HG03520 (cell line): Measurements from ENCODE around the gene DTNA.

Experiments
- ATAC-seq: cut with Tn5 transposase; IDR thresholded peaks from one replicate; pipeline ENCODE4 v1.9.1; 2021; ENCODE audit warnings: mild to moderate bottlenecking, moderate library complexity; ENCODE audit not compliant: unreplicated experiment

The DTNA gene

GRCh38 chr18:34928754-34929335 lies 218.7 kb downstream of the DTNA start:
- ATAC-seq, result no peak

GRCh38 chr18:34929336-34929780 lies 219.3 kb downstream of the DTNA start:
- no peak for ATAC-seq

GRCh38 chr18:34932363-34932762 lies 222.3 kb downstream of the DTNA start:
- ATAC-seq, result no peak

GRCh38 chr18:34932792-34933466 lies 222.8 kb downstream of the DTNA start:
- no peak for ATAC-seq

- no peak for ATAC-seq
These were observed 224.0 kb downstream of the DTNA start for GRCh38 chr18:34933909-34934661.

- ATAC-seq, result no peak
These were observed 226.7 kb downstream of the DTNA start for GRCh38 chr18:34936772-34937171.

- no peak for ATAC-seq
These were observed 228.0 kb downstream of the DTNA start for GRCh38 chr18:34938090-34938489.
